Liver (tissue), 3 donors: ENCODE data around the gene ANXA10.

ENCODE experiments used
- ATF3 ChIP-seq: IDR thresholded peaks from 2 replicates; pipeline ENCODE4 v1.6.1; 2016; ENCODE audit warnings: antibody characterized with exemption
- CTCF ChIP-seq: fragments of 150-350 bp; IDR thresholded peaks from 2 replicates; pipeline ENCODE4 v1.5.1; 2017; ENCODE audit warnings: improper control_type of control experiment, low read depth, low read length; ENCODE audit not compliant: missing input control
- JUND ChIP-seq, 2 donors: IDR thresholded peaks; 2 replicates each; pipeline ENCODE4 v1.6.1; 2016; ENCODE audit warnings: antibody characterized with exemption in 2 of 2
- YY1 ChIP-seq: IDR thresholded peaks from 2 replicates; pipeline ENCODE4 v1.6.1; 2016; ENCODE audit warnings: antibody characterized with exemption, mild to moderate bottlenecking
- donor health status: healthy.
- donor health status: healthy.

GRCh38 chr4:168139336-168139735 lies 47.0 kb downstream of the ANXA10 start:
- TF ChIP-seq CTCF = no peak
- TF ChIP-seq YY1 = no peak
- no peak for TF ChIP-seq JUND (IDR thresholded peaks at IDR 0.05)
- TF ChIP-seq ATF3 = no peak
